ENCODE measurements around the gene TINAG. TPM values are rescaled to one million over a fixed set of nuclear protein-coding genes. Genes with fewer than 3 reads are reported as not detected.

TINAG gene
- not detected for total RNA-seq

GRCh38 chr6:54308289-54308985 lies at the start of gene TINAG:
Gene TINAG (plus strand): TSS chr6:54308441. CDS start chr6:54308551, 110 bp downstream.
- Histone ChIP-seq H3K4me3 (no peak within 1 kb of the TSS), H3K27ac (no peak within 1 kb of the TSS), H3K27me3 (no peaks in the 10 kb centered on the region), H3K36me3 (no peaks in the 10 kb centered on the region), H3K4me1 (no peaks in the 10 kb centered on the region), H3K9me3 (no peaks in the 10 kb centered on the region)
- no peak for TF ChIP-seq CTCF (IDR thresholded peaks at IDR 0.05)
- no peak for DNase-seq (ENCODE audit: low spot score in 2 of 2)
- intact Hi-C loops (cut with DNase I) = no loop called here

GRCh38 chr6:54260025-54260424 lies 48.2 kb upstream of the TINAG start:
- H3K4me3 ChIP-seq = no peak overlapping the region
- H3K9me3 ChIP-seq = no peaks in the 10 kb centered on the region
- TF ChIP-seq CTCF (IDR thresholded peaks at IDR 0.05) = no peak
- H3K36me3 ChIP-seq = no peaks in the 10 kb centered on the region
- no peak overlapping the region for H3K27ac ChIP-seq
- DNase-seq (ENCODE audit: low spot score in 2 of 2) = no peak
- no peaks in the 10 kb centered on the region for H3K27me3 ChIP-seq
- intact Hi-C loops (cut with DNase I) = loop anchor here (10.0 kb wide), 1 partner anchor 275 kb away; no protein-coding TSS in a partner anchor
- H3K4me1 ChIP-seq = peaks cover 0 to 3% of the 10 kb centered on the region in 2 donors

- no peak overlapping the region for H3K4me3 ChIP-seq
- H3K27ac ChIP-seq = no peak overlapping the region
- intact Hi-C loops (cut with DNase I) = loop anchor here (10.0 kb wide), 1 partner anchor 278 kb away; no protein-coding TSS in a partner anchor
- no peak for DNase-seq (ENCODE audit: low spot score in 2 of 2)
- H3K4me1 ChIP-seq = no peaks in the 10 kb centered on the region
- no peaks in the 10 kb centered on the region for H3K27me3 ChIP-seq
- H3K9me3 ChIP-seq = no peaks in the 10 kb centered on the region
- no peaks in the 10 kb centered on the region for H3K36me3 ChIP-seq
- TF ChIP-seq CTCF (IDR thresholded peaks at IDR 0.05) = no peak
Measured at GRCh38 chr6:54262499-54262898, 45.7 kb upstream of the TINAG start.

GRCh38 chr6:54262971-54263370 lies 45.3 kb upstream of the TINAG start:
- Histone ChIP-seq H3K4me3 (no peak overlapping the region), H3K9me3 (no peaks in the 10 kb centered on the region), H3K27ac (no peak overlapping the region), H3K27me3 (no peaks in the 10 kb centered on the region), H3K4me1 (no peaks in the 10 kb centered on the region), H3K36me3 (no peaks in the 10 kb centered on the region)
- no peak for DNase-seq (ENCODE audit: low spot score in 2 of 2)
- intact Hi-C loops (cut with DNase I) = loop anchor here (10.0 kb wide), 1 partner anchor 278 kb away; no protein-coding TSS in a partner anchor
- TF ChIP-seq CTCF (IDR thresholded peaks at IDR 0.05) = no peak

GRCh38 chr6:54264581-54265272 lies 43.5 kb upstream of the TINAG start:
- TF ChIP-seq CTCF (IDR thresholded peaks at IDR 0.05) = no peak
- Histone ChIP-seq H3K9me3 (no peaks in the 10 kb centered on the region), H3K4me1 (no peaks in the 10 kb centered on the region), H3K4me3 (no peak overlapping the region), H3K27ac (no peak overlapping the region), H3K27me3 (no peaks in the 10 kb centered on the region), H3K36me3 (no peaks in the 10 kb centered on the region)
- DNase-seq (ENCODE audit: low spot score in 2 of 2) = no peak
- intact Hi-C loops (cut with DNase I) = loop anchor here (10.0 kb wide), 1 partner anchor 280 kb away; no protein-coding TSS in a partner anchor
